ENCODE measurements around the gene PARN. TPM values are rescaled to one million over a fixed set of nuclear protein-coding genes. Genes with fewer than 3 reads are reported as not detected.
A peak's percentile ranks its signal among the peaks of the same experiment; 100 is the strongest.

Gene PARN
- total RNA-seq, 1 experiment from 2014 or later = 57.8 TPM

DNA sequence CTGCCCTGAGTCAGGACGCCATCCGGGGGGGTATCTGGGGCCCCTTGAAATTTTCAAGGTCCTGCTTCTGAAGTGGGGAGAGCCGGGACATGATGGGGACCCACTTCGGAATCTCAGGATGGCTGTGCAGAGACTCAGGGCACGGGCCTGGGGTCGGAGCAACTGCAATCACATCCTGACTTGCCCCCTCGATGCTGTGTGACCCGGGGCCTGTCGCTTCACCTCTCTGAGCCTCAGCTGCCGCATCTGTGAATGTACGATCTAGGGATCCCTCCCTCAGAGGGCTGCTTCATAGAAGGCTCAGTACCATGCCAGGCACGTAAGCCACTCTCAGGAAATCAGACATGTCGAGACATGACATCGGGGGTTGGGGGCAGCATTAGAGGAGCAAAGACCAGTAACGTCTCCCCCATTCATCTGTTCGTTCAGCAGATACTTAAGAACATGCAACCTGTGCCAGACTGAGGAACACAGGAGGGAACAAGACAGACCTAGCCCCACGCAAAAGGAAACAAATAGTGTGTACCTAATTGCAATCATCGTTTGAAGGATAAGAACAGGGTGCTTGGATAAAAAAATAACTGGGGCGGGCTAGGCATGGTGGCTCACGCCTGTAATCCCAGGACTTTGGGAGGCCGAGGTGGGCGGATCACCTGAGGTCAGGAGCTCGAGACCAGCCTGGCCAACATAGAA, 229.6 kb downstream of the PARN start:
- Histone ChIP-seq H3K27ac (ENCODE audit: low read length) (no peak overlapping the region; the same call in 1 of the 2 replicates), H3K4me3 (ENCODE audit: low read depth in 2 of 2, low read length in 2 of 2) (no peak overlapping the region), H3K36me3 (ENCODE audit: control insufficient read depth, insufficient read depth, low read length) (no peaks in the 10 kb centered on the region), H3K27me3 (ENCODE audit: control insufficient read depth, insufficient read depth, low read length) (no peaks in the 10 kb centered on the region), H3K9me3 (ENCODE audit: control insufficient read depth, insufficient read depth, low read depth, low read length) (no peaks in the 10 kb centered on the region), H3K4me1 (ENCODE audit: control insufficient read depth, insufficient read depth, low read length) (peaks cover 13% of the 10 kb centered on the region)
- no peak for ATAC-seq
- TF ChIP-seq SIN3A (IDR thresholded peaks at IDR 0.05; ENCODE audit: borderline replicate concordance, insufficient read depth, low read depth, low read length) = no peak
- no peak for TF ChIP-seq TCF7L2 (IDR thresholded peaks at IDR 0.05; ENCODE audit: low read depth, low read length)
- TF ChIP-seq CTCF (IDR thresholded peaks at IDR 0.05) = no peak
- no peak for TF ChIP-seq POLR2AphosphoS5 (IDR thresholded peaks at IDR 0.05; ENCODE audit: low read depth, low read length)
- TF ChIP-seq REST (IDR thresholded peaks at IDR 0.05; ENCODE audit: insufficient read depth in 1 of 2, low read depth in 2 of 2, low read length in 1 of 2) = no peak
- DNase-seq (ENCODE audit: low read depth, low spot score) = no peak
- intact Hi-C loops (cut with micrococcal nuclease; ENCODE audit: unreplicated experiment) = no loop called here
- BruUV-seq (replicated peaks) = no TSS peak
- in situ Hi-C loops (cut with HindIII; ENCODE audit: low pct_unique_long_range_greater_than_20kb, low sequenced_read_pairs) = no loop called here
- POLR2A ChIA-PET = no interaction called here
- CTCF ChIA-PET = no interaction called here

DNA sequence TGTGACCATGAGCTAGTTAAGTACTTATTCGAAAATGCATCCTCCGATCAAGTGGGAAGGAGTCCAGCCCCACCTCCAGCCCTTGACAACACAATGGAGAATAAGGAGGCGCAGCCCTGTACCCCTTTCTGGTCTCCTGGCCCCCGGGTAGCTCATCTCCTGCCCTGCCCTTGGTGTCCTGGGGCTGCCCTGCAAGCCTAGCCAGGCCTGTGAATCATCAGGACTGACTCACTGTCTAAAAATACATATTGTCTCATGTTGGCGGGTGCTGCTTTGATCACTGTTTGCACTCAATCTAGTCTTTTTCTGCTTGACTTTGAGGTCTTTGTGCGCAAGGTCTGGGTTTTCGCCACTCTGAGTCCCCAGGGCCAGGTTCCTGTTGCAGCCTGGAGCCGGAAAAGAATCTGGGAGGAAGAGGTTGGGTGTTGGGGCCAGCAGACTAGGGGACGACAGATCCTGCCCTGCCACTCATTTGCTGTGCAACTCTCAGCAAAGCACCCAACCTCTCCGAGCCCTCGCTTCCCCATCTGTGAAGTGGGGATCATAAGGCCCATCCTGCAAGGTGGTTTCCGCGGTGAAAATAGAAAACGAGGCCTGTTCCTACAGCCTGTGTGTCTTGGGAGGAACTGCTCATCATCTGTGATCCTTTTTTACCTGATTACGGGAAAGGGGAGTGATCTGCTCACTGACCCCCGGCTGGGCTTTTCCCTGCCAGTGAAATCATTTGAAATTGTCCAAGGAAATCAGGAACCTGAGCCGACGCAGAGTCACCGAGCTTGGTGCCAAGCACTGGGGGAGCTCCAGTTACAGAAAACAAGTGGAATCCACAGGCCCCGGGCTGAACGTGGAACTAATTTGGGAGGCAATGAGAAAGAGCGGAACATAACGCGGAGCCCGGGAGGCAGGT, 230.4 kb downstream of the PARN start:
- CTCF ChIA-PET = no interaction called here
- ATAC-seq = peak; percentile 91
- Histone ChIP-seq H3K36me3 (ENCODE audit: control insufficient read depth, insufficient read depth, low read length) (no peaks in the 10 kb centered on the region), H3K4me1 (ENCODE audit: control insufficient read depth, insufficient read depth, low read length) (peaks cover 13% of the 10 kb centered on the region), H3K4me3 (ENCODE audit: low read depth in 2 of 2, low read length in 2 of 2) (no peak overlapping the region), H3K27ac (ENCODE audit: low read length) (peak overlapping the region; percentile 29), H3K9me3 (ENCODE audit: control insufficient read depth, insufficient read depth, low read depth, low read length) (no peaks in the 10 kb centered on the region), H3K27me3 (ENCODE audit: control insufficient read depth, insufficient read depth, low read length) (no peaks in the 10 kb centered on the region)
- TF ChIP-seq TCF7L2 (IDR thresholded peaks at IDR 0.05; ENCODE audit: low read depth, low read length) (peak; percentile 98), CTCF (IDR thresholded peaks at IDR 0.05) (no peak)
- no TSS peak for BruUV-seq (replicated peaks)
- intact Hi-C loops (cut with micrococcal nuclease; ENCODE audit: unreplicated experiment) = loop anchor here (2.0 kb wide), 1 partner anchor 61 kb away; no protein-coding TSS in a partner anchor
- DNase-seq (ENCODE audit: low read depth, low spot score) = peak; percentile 68
- in situ Hi-C loops (cut with HindIII; ENCODE audit: low pct_unique_long_range_greater_than_20kb, low sequenced_read_pairs) = no loop called here
- POLR2A ChIA-PET = interaction anchor here (0.6 kb wide), 1 partner anchor 39 kb away, joined by 4 read pairs; no protein-coding TSS in a partner anchor
